ENCODE data around the gene SLC24A4. TPM values are rescaled to one million over a fixed set of nuclear protein-coding genes. Genes with fewer than 3 reads are reported as not detected.

Gene SLC24A4
- total RNA-seq, 4 donors from 2014 or later = 0.35 to 0.49 TPM; not detected in 2

DNA sequence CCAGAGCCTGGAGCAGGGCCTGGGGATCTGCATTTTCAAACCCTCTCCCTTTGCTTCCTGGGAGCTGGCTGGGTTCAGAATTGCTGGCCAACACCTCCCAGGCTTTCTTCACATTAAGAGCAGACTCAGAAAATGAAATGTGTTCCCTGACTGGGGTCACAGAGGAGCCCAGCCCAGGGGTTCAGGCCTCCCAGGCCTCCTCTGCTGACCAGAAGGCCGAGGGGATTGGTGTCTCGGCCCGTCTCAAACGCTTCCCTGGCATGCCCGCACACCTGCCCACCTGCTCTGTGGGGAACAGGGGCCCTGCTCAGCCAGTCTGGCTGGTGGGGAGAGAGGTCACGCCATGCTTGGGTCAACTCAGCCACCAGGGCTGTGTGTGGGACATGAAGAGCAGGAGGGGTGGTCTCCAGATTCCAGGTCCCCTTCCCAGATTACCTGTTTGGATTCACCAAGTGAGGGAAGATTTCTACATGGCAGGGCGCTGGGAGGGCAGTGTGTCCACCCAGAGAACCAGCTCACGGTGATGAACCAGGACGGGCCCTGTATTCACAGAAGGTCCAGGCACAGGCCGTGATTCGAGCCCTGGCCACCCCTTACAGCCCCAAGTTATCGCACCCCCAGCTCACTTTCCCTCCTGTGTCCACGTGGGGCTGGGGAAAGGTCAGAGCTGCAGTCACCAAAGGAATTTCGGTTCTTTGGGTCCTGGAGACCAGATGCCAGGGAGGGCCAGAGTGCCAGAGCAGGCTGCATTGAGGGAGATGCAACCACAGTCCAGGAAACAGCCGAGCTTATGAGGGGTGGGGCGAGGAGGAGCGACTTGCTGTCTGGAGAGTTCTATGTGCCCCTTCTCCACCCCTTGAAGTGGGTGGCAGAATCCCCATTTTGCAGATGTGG, 135.4 kb downstream of the SLC24A4 start:
- no peak overlapping the region for H3K27ac ChIP-seq

DNA sequence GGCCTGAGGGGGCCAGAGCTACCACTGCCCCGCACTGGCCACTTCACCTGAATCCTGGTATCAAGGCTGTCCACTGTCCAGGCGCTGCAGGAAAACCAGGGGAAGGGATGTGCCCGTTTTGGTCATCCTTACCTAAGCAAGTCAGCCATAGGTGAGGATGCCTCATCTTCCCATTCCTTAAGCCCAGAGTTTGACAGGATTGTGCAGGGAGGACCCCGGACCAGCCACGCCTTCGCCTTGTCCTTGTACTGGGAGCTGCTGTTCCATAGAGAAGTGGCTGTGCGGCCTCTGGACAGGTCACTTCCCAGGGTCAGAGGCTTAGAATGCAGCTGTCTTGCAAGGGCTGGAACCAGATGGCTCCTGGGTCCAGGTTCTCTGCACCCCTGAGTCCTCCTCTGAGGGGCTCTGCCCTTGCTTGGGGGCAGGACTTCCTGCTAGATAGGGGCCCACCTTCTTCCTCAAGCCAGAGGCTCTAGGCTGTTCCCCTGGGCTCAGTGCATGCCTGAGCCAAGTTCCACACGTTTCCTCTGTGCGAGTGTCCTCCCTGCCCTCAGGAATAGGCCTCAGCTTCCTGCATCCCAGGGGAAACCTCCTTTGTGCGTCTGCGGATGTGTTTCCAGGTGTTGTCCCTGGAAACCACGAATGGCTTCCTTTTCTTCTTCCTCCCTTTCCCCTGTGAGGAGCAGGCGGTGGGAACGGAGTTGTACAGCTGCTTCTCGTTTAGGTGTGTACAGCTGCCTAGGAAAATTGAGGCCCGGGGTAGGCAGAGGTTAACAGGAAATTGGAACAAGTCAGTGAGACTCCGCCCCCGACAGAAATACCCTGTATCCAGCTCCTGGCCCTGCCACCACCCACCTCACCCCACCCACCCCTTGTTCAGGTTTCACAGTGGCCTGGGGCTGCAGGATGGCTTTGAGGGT, 136.3 kb downstream of the SLC24A4 start:
- no peak overlapping the region for H3K4me3 ChIP-seq
- H3K36me3 ChIP-seq = no peaks in the 10 kb centered on the region
- no peaks in the 10 kb centered on the region for H3K27me3 ChIP-seq
- no peak for TF ChIP-seq POLR2A (IDR thresholded peaks at IDR 0.05)
- TF ChIP-seq, protein P1, sequence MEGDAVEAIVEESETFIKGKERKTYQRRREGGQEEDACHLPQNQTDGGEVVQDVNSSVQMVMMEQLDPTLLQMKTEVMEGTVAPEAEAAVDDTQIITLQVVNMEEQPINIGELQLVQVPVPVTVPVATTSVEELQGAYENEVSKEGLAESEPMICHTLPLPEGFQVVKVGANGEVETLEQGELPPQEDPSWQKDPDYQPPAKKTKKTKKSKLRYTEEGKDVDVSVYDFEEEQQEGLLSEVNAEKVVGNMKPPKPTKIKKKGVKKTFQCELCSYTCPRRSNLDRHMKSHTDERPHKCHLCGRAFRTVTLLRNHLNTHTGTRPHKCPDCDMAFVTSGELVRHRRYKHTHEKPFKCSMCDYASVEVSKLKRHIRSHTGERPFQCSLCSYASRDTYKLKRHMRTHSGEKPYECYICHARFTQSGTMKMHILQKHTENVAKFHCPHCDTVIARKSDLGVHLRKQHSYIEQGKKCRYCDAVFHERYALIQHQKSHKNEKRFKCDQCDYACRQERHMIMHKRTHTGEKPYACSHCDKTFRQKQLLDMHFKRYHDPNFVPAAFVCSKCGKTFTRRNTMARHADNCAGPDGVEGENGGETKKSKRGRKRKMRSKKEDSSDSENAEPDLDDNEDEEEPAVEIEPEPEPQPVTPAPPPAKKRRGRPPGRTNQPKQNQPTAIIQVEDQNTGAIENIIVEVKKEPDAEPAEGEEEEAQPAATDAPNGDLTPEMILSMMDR (IDR thresholded peaks at IDR 0.05) = no peak
- peak overlapping the region in 1 of 2 donors; percentile 55 for H3K27ac ChIP-seq
- intact Hi-C loops (cut with DNase I; ENCODE audit: low total_unique reads) = no loop called here
- peak in 1 of 2 donors; percentile 34 for DNase-seq
- H3K4me1 ChIP-seq = no peaks in the 10 kb centered on the region
- H3K9me3 ChIP-seq = no peaks in the 10 kb centered on the region

More for the DNA sequence above, 135.4 kb downstream of the SLC24A4 start:
- intact Hi-C loops (cut with DNase I; ENCODE audit: low total_unique reads) = no loop called here
- Histone ChIP-seq H3K4me1 (no peaks in the 10 kb centered on the region), H3K9me3 (no peaks in the 10 kb centered on the region), H3K36me3 (no peaks in the 10 kb centered on the region), H3K27me3 (no peaks in the 10 kb centered on the region), H3K4me3 (no peak overlapping the region)
- no peak for DNase-seq
- no peak for TF ChIP-seq POLR2A (IDR thresholded peaks at IDR 0.05)
- TF ChIP-seq, protein P1 (IDR thresholded peaks at IDR 0.05) = no peak

DNA sequence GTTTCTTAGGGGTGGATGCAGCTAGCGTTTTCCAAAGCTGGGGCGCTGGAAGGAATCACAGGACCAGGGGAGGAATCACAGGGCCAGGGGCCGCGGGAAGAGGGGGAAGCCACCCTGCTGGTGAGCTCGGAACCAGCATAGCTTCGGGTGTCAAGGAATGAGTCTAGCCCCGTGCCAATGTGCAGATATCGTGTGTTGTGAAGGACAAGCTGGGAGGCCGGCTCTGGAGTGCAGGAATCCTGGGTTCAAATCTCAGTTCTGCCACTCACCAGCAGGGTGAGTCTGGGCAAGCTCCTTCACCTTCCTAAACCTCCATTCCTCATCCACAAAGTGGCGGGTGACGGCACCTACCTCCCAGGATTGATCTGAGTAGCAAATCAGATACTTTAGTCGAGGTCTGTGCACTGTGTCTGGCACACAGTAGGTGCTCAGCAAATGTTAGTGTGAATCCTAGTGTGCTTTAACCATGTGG, 137.0 kb downstream of the SLC24A4 start:
- Histone ChIP-seq H3K27me3 (no peaks in the 10 kb centered on the region), H3K4me1 (no peaks in the 10 kb centered on the region), H3K27ac (peak overlapping the region; percentile 27 to 55), H3K36me3 (no peaks in the 10 kb centered on the region), H3K9me3 (no peaks in the 10 kb centered on the region), H3K4me3 (no peak overlapping the region)
- intact Hi-C loops (cut with DNase I; ENCODE audit: low total_unique reads) = no loop called here
- no peak for DNase-seq
- TF ChIP-seq, protein P1 (IDR thresholded peaks at IDR 0.05) = no peak
- no peak for TF ChIP-seq POLR2A (IDR thresholded peaks at IDR 0.05)

DNA sequence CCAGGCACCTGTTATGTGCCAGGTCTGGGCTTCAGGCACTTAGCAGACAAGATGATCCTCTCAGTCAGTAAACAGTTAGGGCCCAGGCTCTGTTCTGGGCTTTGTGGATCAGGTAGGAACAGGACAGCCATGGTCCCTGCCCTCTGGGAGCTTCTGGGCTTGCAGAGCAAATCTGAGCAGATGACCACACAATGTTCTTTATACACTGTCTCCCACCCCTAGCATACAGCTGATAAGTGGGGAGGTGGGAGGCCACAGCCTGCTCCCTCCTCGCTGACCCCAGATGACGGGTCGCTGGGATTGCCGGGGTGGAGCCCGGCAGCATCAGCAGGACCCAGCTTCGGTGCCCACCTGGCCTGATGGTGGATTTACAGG, 137.6 kb downstream of the SLC24A4 start:
- TF ChIP-seq, protein P1 (IDR thresholded peaks at IDR 0.05) = no peak
- TF ChIP-seq POLR2A (IDR thresholded peaks at IDR 0.05) = no peak
- H3K4me1 ChIP-seq = no peaks in the 10 kb centered on the region
- DNase-seq = no peak
- no peaks in the 10 kb centered on the region for H3K9me3 ChIP-seq
- no peaks in the 10 kb centered on the region for H3K36me3 ChIP-seq
- peak overlapping the region; percentile 40 to 55 for H3K27ac ChIP-seq
- H3K27me3 ChIP-seq = no peaks in the 10 kb centered on the region
- intact Hi-C loops (cut with DNase I; ENCODE audit: low total_unique reads) = no loop called here
- H3K4me3 ChIP-seq = no peak overlapping the region

Measured in uterus (tissue), 4 donors.